SU-DHL-6 (cell line): ENCODE results near the gene FGF22.

Experiments
- H2AFZ ChIP-seq: fragments of 200-600 bp; sonication (generic); 2 replicates; pipeline ENCODE4 v1.6.1; 2014; ENCODE audit warnings: low read depth, mild to moderate bottlenecking, moderate library complexity, mixed read lengths, antibody characterized with exemption, low read length; ENCODE audit not compliant: severe bottlenecking
- H3F3A ChIP-seq: fragments of 200-600 bp; shearing (Covaris generic); 2 replicates; pipeline ENCODE4 v1.6.0; 2016; ENCODE audit warnings: antibody characterized with exemption, mild to moderate bottlenecking; ENCODE audit not compliant: insufficient read depth
- H3K27ac ChIP-seq: fragments of 200-600 bp; sonication (generic); 2 replicates; pipeline ENCODE4 v1.5.1; 2016; ENCODE audit warnings: low read depth, mild to moderate bottlenecking, low read length, moderate library complexity, mixed read lengths
- H3K27me3 ChIP-seq: fragments of 200-600 bp; sonication (generic), shearing (Covaris generic); 2 replicates; pipeline ENCODE4 v1.6.0; 2014; ENCODE audit warnings: mild to moderate bottlenecking, low read length
- H3K36me3 ChIP-seq: fragments of 200-600 bp; sonication (generic); 2 replicates; pipeline ENCODE4 v1.6.1; 2014; ENCODE audit warnings: mild to moderate bottlenecking, low read length, mixed read lengths
- H3K4me2 ChIP-seq: fragments of 300-600, 200-600 bp; shearing (Covaris generic), sonication (generic); 2 replicates; pipeline ENCODE4 v1.6.0; 2014; ENCODE audit warnings: low read length, low read depth, mild to moderate bottlenecking; ENCODE audit not compliant: poor library complexity, severe bottlenecking
- H3K4me3 ChIP-seq: fragments of 200-600 bp; sonication (generic); 2 replicates; pipeline ENCODE4 v1.5.1; 2014; ENCODE audit warnings: antibody characterized with exemption, low read length, mild to moderate bottlenecking, mixed read lengths; ENCODE audit not compliant: insufficient read depth, poor library complexity, severe bottlenecking
- H3K79me2 ChIP-seq: fragments of 200-600 bp; sonication (generic); 2 replicates; pipeline ENCODE4 v1.6.1; 2014; ENCODE audit warnings: mild to moderate bottlenecking, low read length, moderate library complexity; ENCODE audit not compliant: insufficient read depth
- H3K9ac ChIP-seq: fragments of 200-600 bp; sonication (generic); 2 replicates; pipeline ENCODE4 v1.7.0; 2014; ENCODE audit warnings: mild to moderate bottlenecking, low read length
- H3K9me2 ChIP-seq: fragments of 200-600 bp; sonication (generic); replicated peaks from 2 replicates; pipeline ENCODE4 v1.6.1; 2014; ENCODE audit warnings: low read length; ENCODE audit not compliant: insufficient read depth
- H3K9me3 ChIP-seq: fragments of 200-600 bp; sonication (generic); 2 replicates; pipeline ENCODE4 v1.6.1; 2014; ENCODE audit warnings: low read length, mixed read lengths; ENCODE audit not compliant: insufficient read depth
- H4K20me1 ChIP-seq: fragments of 200-600 bp; sonication (generic); 2 replicates; pipeline ENCODE4 v1.6.1; 2014; ENCODE audit warnings: low read depth, mild to moderate bottlenecking, antibody characterized with exemption, low read length, moderate library complexity, mixed read lengths
- CTCF ChIP-seq: fragments of 200-600 bp; sonication (generic); IDR thresholded peaks from one replicate; pipeline ENCODE4 v1.5.1; 2017; ENCODE audit warnings: antibody characterized with exemption, mild to moderate bottlenecking, low read length, moderate library complexity; ENCODE audit not compliant: insufficient read depth, poor library complexity, severe bottlenecking
- EZH2phosphoT487 ChIP-seq: fragments of 200-600 bp; sonication (generic), shearing (Covaris generic); conservative IDR thresholded peaks from 2 replicates; pipeline ENCODE4 v1.6.1; 2018; ENCODE audit warnings: mild to moderate bottlenecking, antibody characterized with exemption, low read length, moderate library complexity, mixed read lengths

Gene FGF22

GRCh38 chr19:674282-675151 is 34.8 kb downstream of the FGF22 start:
- Histone ChIP-seq H3K4me2 (no peak overlapping the region), H3K4me3 (no peak overlapping the region), H3K9me3 (no peaks in the 10 kb centered on the region), H3K27ac (no peak overlapping the region), H3F3A (0 out of 2 replicates have a peak, but pooled peaks cover 8% of the 10 kb centered on the region), H2AFZ (no peak overlapping the region), H3K36me3 (no peaks in the 10 kb centered on the region), H3K27me3 (no peaks in the 10 kb centered on the region), H4K20me1 (no peaks in the 10 kb centered on the region), H3K79me2 (no peaks in the 10 kb centered on the region), H3K9ac (no peak overlapping the region), H3K9me2 (no peaks in the 10 kb centered on the region)
- no peak for TF ChIP-seq CTCF
- no peak for TF ChIP-seq EZH2phosphoT487

- H3F3A ChIP-seq = 0 out of 2 replicates have a peak, but pooled peaks cover 9% of the 10 kb centered on the region
- TF ChIP-seq CTCF (no peak), EZH2phosphoT487 (no peak)
- no peaks in the 10 kb centered on the region for H3K79me2 ChIP-seq
- H3K9ac ChIP-seq = no peak overlapping the region
- no peaks in the 10 kb centered on the region for H3K9me3 ChIP-seq
- H3K9me2 ChIP-seq = no peaks in the 10 kb centered on the region
- no peak overlapping the region for H3K4me2 ChIP-seq
- H3K36me3 ChIP-seq = no peaks in the 10 kb centered on the region
- H3K27me3 ChIP-seq = no peaks in the 10 kb centered on the region
- no peaks in the 10 kb centered on the region for H4K20me1 ChIP-seq
- no peak overlapping the region for H3K4me3 ChIP-seq
- H2AFZ ChIP-seq = no peak overlapping the region
- H3K27ac ChIP-seq = no peak overlapping the region
These were observed 36.3 kb downstream of the FGF22 start for GRCh38 chr19:676007-676338.

GRCh38 chr19:676339-677105 is 36.8 kb downstream of the FGF22 start, which contains the start of gene FSTL3:
FSTL3 (plus strand) TSS chr19:676392; CDS start chr19:676424, 32 bp downstream.
- Histone ChIP-seq H3F3A (0 out of 2 replicates have a peak, but pooled peaks cover 9% of the 10 kb centered on the region), H3K9ac (no peak within 1 kb of the TSS), H3K27ac (no peak within 1 kb of the TSS), H4K20me1 (no peaks in the 10 kb centered on the region), H3K36me3 (no peaks in the 10 kb centered on the region), H3K9me2 (no peaks in the 10 kb centered on the region), H3K4me2 (no peak within 1 kb of the TSS), H3K27me3 (no peaks in the 10 kb centered on the region), H3K9me3 (no peaks in the 10 kb centered on the region), H3K4me3 (no peak within 1 kb of the TSS), H3K79me2 (no peaks in the 10 kb centered on the region), H2AFZ (no peak within 1 kb of the TSS)
- TF ChIP-seq EZH2phosphoT487 (no peak), CTCF (no peak)
